ENCODE data around the gene PRDM11. TPM values are rescaled to one million over a fixed set of nuclear protein-coding genes. Genes with fewer than 3 reads are reported as not detected.

Gene PRDM11
- 2.3 and 3.7 TPM in 2 replicates for total RNA-seq (2014; rRNA removed; shearing (Covaris generic))
- 0.24 TPM in 2 replicates for polyA plus RNA-seq (2016; fragmentation: Nextera tagmentation; extraction: Ambion mirVana)

DNA sequence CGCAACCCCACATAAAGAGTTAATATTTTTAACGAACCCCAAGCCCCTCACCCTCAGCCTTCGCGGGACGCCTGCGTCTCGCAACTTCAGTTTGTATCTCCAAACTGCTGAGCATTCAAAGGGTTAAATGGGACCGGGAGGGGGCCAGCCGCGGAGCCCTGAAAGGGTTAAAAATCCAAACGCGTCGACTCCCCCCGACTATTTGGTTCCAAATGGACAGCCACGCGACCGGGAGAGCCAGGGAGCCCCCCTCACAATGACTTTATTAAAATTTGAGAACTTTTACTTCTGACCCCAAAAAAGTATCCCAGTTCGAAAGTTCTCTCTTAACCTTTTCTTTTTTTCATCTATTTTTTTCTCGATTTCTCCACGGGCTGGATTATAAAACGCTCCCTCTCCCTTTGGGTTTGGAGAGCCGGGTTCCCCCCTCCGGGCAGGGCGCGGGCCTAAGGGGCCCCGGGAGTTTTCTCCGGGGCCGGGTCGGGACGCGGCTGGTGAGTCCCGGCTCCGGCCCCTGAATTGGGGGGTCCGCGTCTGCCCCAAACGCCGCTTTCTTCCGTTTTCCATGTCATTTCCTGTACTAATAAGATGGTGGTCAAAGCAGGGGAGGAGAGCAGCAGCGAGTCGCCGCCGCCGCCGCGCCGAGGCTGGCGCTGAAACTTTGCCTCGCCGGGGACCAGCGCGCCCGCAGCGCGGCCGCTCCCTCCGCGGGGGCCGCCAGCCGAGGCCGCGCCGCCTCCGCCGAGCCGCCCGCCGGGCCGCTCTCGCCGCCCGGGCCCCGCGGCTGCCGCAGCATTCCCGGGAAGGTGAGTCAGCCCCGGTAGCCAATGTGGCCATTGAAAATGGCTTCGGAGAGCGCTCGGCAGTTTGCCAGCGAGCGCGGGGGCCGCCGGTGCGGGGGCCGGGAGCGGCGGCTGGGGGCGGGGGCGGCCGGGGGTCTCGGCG lies at the start of gene PRDM11:
PRDM11 (plus strand) TSS at position 568 of the 945 bp plus-strand sequence. CDS start 35,128 bp downstream, outside the sequence.
- Histone ChIP-seq H4K20me1 (ENCODE audit: insufficient read depth) (no peaks in the 10 kb centered on the region), H3K9me3 (ENCODE audit: low read depth) (no peaks in the 10 kb centered on the region), H3K9me2 (ENCODE audit: insufficient read depth) (no peaks in the 10 kb centered on the region), H3K4me3 (peak within 1 kb of the TSS; percentile 95), H3K27me3 (replicated peaks; ENCODE audit: insufficient read depth) (0 out of 2 replicates have a peak, but pooled peaks cover 3% of the 10 kb centered on the region), H3K9ac (peak within 1 kb of the TSS; percentile 95), H3F3A (ENCODE audit: insufficient read depth) (peaks cover 6% of the 10 kb centered on the region; the same call in 1 of the 2 replicates), H3K79me2 (ENCODE audit: insufficient read depth) (peaks cover 34% of the 10 kb centered on the region), H3K27ac (peak within 1 kb of the TSS; percentile 96), H2AFZ (peak within 1 kb of the TSS; percentile 98), H3K4me1 (ENCODE audit: insufficient read depth) (0 out of 2 replicates have a peak, but pooled peaks cover 7% of the 10 kb centered on the region), H3K4me2 (ENCODE audit: unreplicated experiment) (peak within 1 kb of the TSS; percentile 91), H3K36me3 (ENCODE audit: low read depth) (no peaks in the 10 kb centered on the region)
- DNase-seq = peak; percentile 92
- in situ Hi-C loops (cut with MboI) = no loop called here
- TF ChIP-seq EZH2 (IDR thresholded peaks at IDR 0.05; ENCODE audit: insufficient read depth, poor library complexity, severe bottlenecking) (no peak), EZH2phosphoT487 (IDR thresholded peaks at IDR 0.05; ENCODE audit: insufficient read depth, low read depth) (0 out of 2 replicates have a peak, but pooled peaks have one; percentile 41)
- 0 to 1% methylated on average over 75 to 87 of the region's 93 CpGs for WGBS, 2 experiments (ENCODE audit: low coverage in 1 of 2, low lambda C conversion rate in 2 of 2, missing lambda C conversion rate in 2 of 2)

DNA sequence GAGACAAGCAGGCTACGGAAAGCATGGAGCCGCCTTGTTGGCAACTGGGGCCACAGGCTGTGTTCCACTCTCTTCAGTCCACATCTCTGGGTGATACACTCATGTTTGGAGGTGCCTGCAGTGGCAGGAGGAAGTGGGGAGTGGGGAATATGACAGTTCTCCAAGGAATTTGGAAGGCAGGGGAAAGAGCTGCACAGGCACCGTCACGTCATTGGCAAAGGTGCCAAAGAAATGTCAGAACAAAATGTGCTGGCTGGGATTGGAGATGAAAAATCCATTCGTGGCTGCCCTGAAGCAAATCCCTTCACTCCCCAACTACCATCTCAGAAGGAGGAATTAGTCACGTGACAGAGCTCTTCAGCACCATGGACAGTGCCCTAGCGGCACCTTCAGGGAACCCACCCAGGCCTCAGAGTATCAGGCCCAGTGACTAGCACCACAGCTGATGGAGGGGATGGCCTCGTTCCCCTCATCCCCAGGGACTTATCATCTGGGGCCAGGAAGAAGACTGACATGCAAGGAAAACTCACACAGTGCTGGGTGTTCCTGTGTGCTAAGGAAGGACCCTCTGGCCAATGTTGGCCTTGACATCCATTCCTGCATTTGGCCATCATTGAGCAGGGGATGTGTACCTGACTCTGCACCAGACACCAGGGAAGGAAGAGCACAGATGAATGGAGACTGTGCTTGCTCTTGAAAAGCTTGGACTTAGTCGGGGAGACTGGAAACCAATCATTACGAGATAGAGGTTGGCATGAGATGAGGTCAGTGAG lies 48.5 kb upstream of the PRDM11 start:
- Histone ChIP-seq H4K20me1 (ENCODE audit: insufficient read depth) (no peaks in the 10 kb centered on the region), H3K4me1 (ENCODE audit: insufficient read depth) (peaks cover 20% of the 10 kb centered on the region), H3K9ac (no peak overlapping the region), H3K4me2 (ENCODE audit: unreplicated experiment) (no peak overlapping the region), H3K9me2 (ENCODE audit: insufficient read depth) (no peaks in the 10 kb centered on the region), H2AFZ (no peak overlapping the region), H3K9me3 (ENCODE audit: low read depth) (no peaks in the 10 kb centered on the region), H3K27ac (no peak overlapping the region), H3K4me3 (no peak overlapping the region), H3F3A (ENCODE audit: insufficient read depth) (0 out of 2 replicates have a peak, but pooled peaks cover 6% of the 10 kb centered on the region), H3K36me3 (ENCODE audit: low read depth) (no peaks in the 10 kb centered on the region), H3K79me2 (ENCODE audit: insufficient read depth) (no peaks in the 10 kb centered on the region), H3K27me3 (replicated peaks; ENCODE audit: insufficient read depth) (peaks cover 21% of the 10 kb centered on the region)
- DNase-seq = peak; percentile 62
- WGBS, 2 experiments (ENCODE audit: low coverage in 1 of 2, low lambda C conversion rate in 2 of 2, missing lambda C conversion rate in 2 of 2) = 33 to 36% methylated on average over 10 of the region's 10 CpGs
- in situ Hi-C loops (cut with MboI) = loop anchor here (10.0 kb wide), 1 partner anchor 153 kb away; no protein-coding TSS in a partner anchor
- no peak for TF ChIP-seq EZH2phosphoT487 (IDR thresholded peaks at IDR 0.05; ENCODE audit: insufficient read depth, low read depth)
- TF ChIP-seq EZH2 (IDR thresholded peaks at IDR 0.05; ENCODE audit: insufficient read depth, poor library complexity, severe bottlenecking) = no peak

DNA sequence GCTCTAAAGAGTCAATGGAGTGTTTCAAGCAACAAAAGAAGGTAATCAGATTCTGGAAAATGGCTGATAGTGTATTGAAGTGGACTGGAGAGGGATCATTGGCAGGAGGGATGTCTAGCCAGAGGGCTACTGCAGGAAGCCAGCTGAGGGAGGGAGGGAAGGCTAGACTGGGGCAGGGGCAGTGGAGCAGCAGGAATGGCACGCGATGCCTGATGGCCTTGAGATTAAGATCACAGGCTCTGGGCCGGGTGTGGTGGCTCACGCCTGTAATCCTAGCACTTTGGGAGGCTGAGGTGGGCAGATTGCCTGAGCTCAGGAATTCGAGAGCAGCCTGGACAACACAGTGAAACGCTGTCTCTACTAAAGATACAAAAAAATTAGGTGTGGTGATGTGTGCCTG lies 47.5 kb upstream of the PRDM11 start:
- no peak overlapping the region for H3K27ac ChIP-seq
- H2AFZ ChIP-seq = no peak overlapping the region
- no peaks in the 10 kb centered on the region for H4K20me1 ChIP-seq (ENCODE audit: insufficient read depth)
- H3K9me2 ChIP-seq (ENCODE audit: insufficient read depth) = no peaks in the 10 kb centered on the region
- no peak overlapping the region for H3K4me2 ChIP-seq (ENCODE audit: unreplicated experiment)
- H3K4me1 ChIP-seq (ENCODE audit: insufficient read depth) = peaks cover 12% of the 10 kb centered on the region
- H3K79me2 ChIP-seq (ENCODE audit: insufficient read depth) = no peaks in the 10 kb centered on the region
- H3K27me3 ChIP-seq (replicated peaks; ENCODE audit: insufficient read depth) = peaks cover 21% of the 10 kb centered on the region
- 77 to 80% methylated on average over 6 of the region's 6 CpGs for WGBS, 2 experiments (ENCODE audit: low coverage in 1 of 2, low lambda C conversion rate in 2 of 2, missing lambda C conversion rate in 2 of 2)
- in situ Hi-C loops (cut with MboI) = loop anchor here (10.0 kb wide), 1 partner anchor 154 kb away; no protein-coding TSS in a partner anchor
- TF ChIP-seq EZH2phosphoT487 (IDR thresholded peaks at IDR 0.05; ENCODE audit: insufficient read depth, low read depth) (no peak), EZH2 (IDR thresholded peaks at IDR 0.05; ENCODE audit: insufficient read depth, poor library complexity, severe bottlenecking) (no peak)
- DNase-seq = no peak
- H3K9ac ChIP-seq = no peak overlapping the region
- H3K36me3 ChIP-seq (ENCODE audit: low read depth) = no peaks in the 10 kb centered on the region
- H3K9me3 ChIP-seq (ENCODE audit: low read depth) = no peaks in the 10 kb centered on the region
- 0 out of 2 replicates have a peak, but pooled peaks cover under 1% of the 10 kb centered on the region for H3F3A ChIP-seq (ENCODE audit: insufficient read depth)
- no peak overlapping the region for H3K4me3 ChIP-seq

DNA sequence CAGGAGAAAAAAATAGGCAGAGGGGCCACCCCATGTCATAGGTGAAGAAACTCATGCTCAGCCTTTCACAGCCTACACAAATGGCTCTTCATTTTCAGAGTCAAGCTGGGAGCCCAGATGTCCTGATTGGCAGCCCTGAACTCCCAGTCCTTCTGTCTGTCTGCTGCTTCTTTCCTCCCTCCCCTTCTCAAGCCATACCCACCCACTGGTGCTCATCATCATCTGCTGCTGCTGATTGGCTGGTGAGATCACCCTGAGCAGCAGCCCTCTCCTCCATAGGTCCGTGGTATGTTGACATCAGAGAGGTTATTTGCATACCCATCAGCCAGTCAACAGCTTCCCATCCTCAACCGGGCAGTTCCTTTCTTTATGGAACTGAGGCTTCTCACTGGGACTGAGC lies 46.1 kb upstream of the PRDM11 start:
- Histone ChIP-seq H3K4me3 (no peak overlapping the region), H3K9me3 (ENCODE audit: low read depth) (no peaks in the 10 kb centered on the region), H3K9me2 (ENCODE audit: insufficient read depth) (no peaks in the 10 kb centered on the region), H4K20me1 (ENCODE audit: insufficient read depth) (no peaks in the 10 kb centered on the region), H3K79me2 (ENCODE audit: insufficient read depth) (no peaks in the 10 kb centered on the region), H3K27ac (no peak overlapping the region), H3K9ac (no peak overlapping the region), H3K4me1 (ENCODE audit: insufficient read depth) (peaks cover 9% of the 10 kb centered on the region), H3K4me2 (ENCODE audit: unreplicated experiment) (no peak overlapping the region), H3F3A (ENCODE audit: insufficient read depth) (no peaks in the 10 kb centered on the region), H3K36me3 (ENCODE audit: low read depth) (no peaks in the 10 kb centered on the region), H2AFZ (no peak overlapping the region), H3K27me3 (replicated peaks; ENCODE audit: insufficient read depth) (peaks cover 21% of the 10 kb centered on the region)
- WGBS, 2 experiments (ENCODE audit: low coverage in 1 of 2, low lambda C conversion rate in 2 of 2, missing lambda C conversion rate in 2 of 2) = 38% methylated on average over 2 of the region's 2 CpGs
- in situ Hi-C loops (cut with MboI) = loop anchor here (25.0 kb wide), 1 partner anchor 463 kb away; no protein-coding TSS in a partner anchor
- TF ChIP-seq EZH2phosphoT487 (IDR thresholded peaks at IDR 0.05; ENCODE audit: insufficient read depth, low read depth) = no peak
- peak; percentile 35 for DNase-seq
